Fibroblast of lung (primary cell): Measurements from ENCODE around the gene MYORG.

Source experiments
- CTCF ChIP-seq, 2 donors: IDR thresholded peaks in 1 of 2; conservative IDR thresholded peaks in 1 of 2; 1 replicate in 1 of 2; 2 replicates in 1 of 2; pipeline ENCODE4 v1.5.1; 2011 to 2012; ENCODE audit warnings: low read length in 2 of 2, control low read depth in 1 of 2, inconsistent platforms in 1 of 2, low read depth in 1 of 2, mild to moderate bottlenecking in 1 of 2
- EZH2 ChIP-seq: IDR thresholded peaks from 2 replicates; pipeline ENCODE4 v1.5.1; 2012; ENCODE audit warnings: low read length, control low read depth, mild to moderate bottlenecking; ENCODE audit errors: missing control alignments

- no peak for TF ChIP-seq CTCF (conservative IDR thresholded peaks at IDR 0.05 in 1 of 2, IDR thresholded peaks at IDR 0.05 in 1 of 2; ENCODE audit: low read depth in 1 of 2, low read length in 2 of 2)
- no peak for TF ChIP-seq EZH2
These were observed 7.1 kb downstream of the MYORG start for GRCh38 chr9:34369636-34370035.
